GM12891 (cell line): Measurements from ENCODE around the gene C1QTNF8.

Source experiments
- DNase-seq: peaks from one replicate; pipeline ENCODE4 v3.0.0; 2011; ENCODE audit warnings: low spot score; ENCODE audit not compliant: insufficient read length
- FAIRE-seq: peaks from 2 replicates; lab custom pipeline; 2011; peaks lifted over from hg19 to GRCh38; lab: Jason Lieb, UNC
- PAX5 ChIP-seq: IDR thresholded peaks from 2 replicates; pipeline ENCODE4 v1.6.1; 2011; ENCODE audit warnings: low read length, moderate library complexity, mild to moderate bottlenecking; ENCODE audit not compliant: insufficient read depth, severe bottlenecking
- POLR2A ChIP-seq: IDR thresholded peaks from 2 replicates; pipeline ENCODE4 v1.6.1; 2011; ENCODE audit warnings: low read depth, low read length, control low read depth
- POLR2AphosphoS5 ChIP-seq: IDR thresholded peaks from 2 replicates; pipeline ENCODE4 v1.6.1; 2011; ENCODE audit warnings: low read depth, low read length, control low read depth
- POU2F2 ChIP-seq: IDR thresholded peaks from 2 replicates; pipeline ENCODE4 v1.6.1; 2011; ENCODE audit warnings: low read depth, mild to moderate bottlenecking, control low read depth, low read length, moderate library complexity
- SPI1 ChIP-seq: IDR thresholded peaks from 2 replicates; pipeline ENCODE4 v1.6.1; 2011; ENCODE audit warnings: low read depth, low read length, control low read depth
- TAF1 ChIP-seq: IDR thresholded peaks from 2 replicates; pipeline ENCODE4 v1.6.1; 2011; ENCODE audit warnings: low read depth, low read length, control low read depth

C1QTNF8 gene

DNA sequence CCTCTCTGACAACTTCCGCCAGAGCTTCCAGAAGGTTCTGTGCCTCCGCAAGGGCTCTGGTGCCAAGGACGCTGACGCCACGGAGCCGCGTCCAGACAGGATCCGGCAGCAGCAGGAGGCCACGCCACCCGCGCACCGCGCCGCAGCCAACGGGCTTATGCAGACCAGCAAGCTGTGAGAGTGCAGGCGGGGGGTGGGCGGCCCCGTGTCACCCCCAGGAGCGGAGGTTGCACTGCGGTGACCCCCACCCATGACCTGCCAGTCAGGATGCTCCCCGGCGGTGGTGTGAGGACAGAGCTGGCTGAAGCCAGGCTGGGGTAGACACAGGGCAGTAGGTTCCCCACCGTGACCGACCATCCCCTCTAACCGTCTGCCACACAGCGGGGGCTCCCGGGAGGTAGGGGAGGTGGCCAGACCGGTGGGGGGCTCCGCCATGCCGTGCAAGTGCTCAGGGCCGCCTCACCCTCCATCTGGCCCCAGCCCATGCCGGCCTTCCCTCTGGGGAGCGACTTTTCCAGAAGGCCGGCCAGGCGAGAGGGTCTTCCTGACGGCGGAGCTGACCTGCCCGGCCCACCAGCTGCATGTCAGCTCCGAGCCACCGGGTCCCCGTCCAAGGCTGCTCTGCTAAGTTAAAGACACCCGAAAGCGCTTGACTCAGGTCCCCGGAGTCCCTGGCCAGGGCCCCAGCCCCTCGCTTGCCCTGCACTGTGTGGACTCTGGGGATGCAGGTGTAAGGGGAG lies 16.1 kb downstream of the C1QTNF8 start:
- FAIRE-seq (no peak), DNase-seq (no peak)
- no peak for TF ChIP-seq PAX5
- TF ChIP-seq POLR2AphosphoS5 = no peak
- TF ChIP-seq TAF1 = no peak
- no peak for TF ChIP-seq POU2F2
- no peak for TF ChIP-seq SPI1

DNA sequence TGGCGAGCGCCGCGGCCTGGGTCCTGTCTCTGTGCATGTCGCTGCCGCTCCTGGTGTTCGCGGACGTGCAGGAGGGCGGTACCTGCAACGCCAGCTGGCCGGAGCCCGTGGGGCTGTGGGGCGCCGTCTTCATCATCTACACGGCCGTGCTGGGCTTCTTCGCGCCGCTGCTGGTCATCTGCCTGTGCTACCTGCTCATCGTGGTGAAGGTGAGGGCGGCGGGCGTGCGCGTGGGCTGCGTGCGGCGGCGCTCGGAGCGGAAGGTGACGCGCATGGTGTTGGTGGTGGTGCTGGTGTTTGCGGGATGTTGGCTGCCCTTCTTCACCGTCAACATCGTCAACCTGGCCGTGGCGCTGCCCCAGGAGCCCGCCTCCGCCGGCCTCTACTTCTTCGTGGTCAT lies 16.7 kb downstream of the C1QTNF8 start:
- no peak for TF ChIP-seq POLR2AphosphoS5
- no peak for FAIRE-seq
- DNase-seq = no peak

DNA sequence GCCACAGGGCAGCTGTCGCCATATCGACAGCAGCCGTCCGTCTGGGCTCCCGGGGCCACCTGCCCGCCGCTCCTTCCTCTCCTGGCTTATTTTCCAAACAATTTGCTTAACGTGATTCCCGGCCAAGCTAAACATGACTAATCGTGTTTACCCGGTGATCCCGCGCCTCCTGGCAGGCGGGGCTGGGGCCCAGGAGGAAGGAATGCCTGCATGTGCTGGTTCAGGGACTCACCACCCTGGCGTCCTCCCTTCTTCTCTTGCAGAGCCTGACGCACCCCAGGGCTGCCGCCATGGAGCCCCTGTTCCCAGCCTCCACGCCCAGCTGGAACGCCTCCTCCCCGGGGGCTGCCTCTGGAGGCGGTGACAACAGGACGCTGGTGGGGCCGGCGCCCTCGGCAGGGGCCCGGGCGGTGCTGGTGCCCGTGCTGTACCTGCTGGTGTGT lies 17.4 kb downstream of the C1QTNF8 start:
- no peak for FAIRE-seq
- no peak for DNase-seq

DNA sequence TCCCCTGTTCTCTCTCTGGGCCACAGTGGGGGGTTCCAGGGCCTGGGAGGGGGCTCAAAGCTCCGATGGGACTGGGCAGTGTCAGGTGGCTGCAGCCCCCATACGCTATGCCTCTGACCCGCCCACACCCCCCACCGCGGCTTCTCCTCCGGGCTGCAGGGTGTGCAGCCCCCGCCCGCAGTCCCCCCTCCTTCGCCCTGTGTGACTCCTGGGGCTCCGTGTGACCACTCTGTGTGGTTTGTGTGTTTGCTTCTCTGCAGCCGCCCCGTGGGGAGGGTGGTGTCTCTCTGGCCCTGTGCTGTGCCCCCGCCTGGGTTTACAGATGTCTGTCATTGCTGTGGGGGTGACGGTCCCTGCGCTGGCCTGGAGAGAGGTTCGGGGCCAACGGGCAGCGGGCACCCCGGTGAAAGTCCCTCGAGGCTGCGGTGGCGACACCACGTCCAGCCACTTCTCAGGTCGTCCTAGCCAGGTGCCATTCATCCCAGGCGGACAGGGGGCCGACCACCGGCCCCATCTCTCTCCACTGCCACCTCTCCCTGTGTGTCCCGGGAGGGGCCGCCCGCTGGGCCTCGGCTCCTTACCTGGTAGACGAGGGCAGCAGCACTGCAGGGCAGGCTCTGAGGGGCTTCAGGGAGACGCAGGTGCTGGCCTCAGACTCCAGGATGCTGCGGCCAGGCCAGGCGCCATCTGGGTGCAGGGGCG lies 18.0 kb downstream of the C1QTNF8 start:
- DNase-seq = no peak
- no peak for FAIRE-seq
- TF ChIP-seq SPI1 (no peak), PAX5 (no peak), TAF1 (no peak), POLR2AphosphoS5 (no peak), POLR2A (no peak), POU2F2 (no peak)

More for the DNA sequence above, 17.4 kb downstream of the C1QTNF8 start:
- TF ChIP-seq POLR2AphosphoS5 (no peak), SPI1 (no peak), POU2F2 (no peak), TAF1 (no peak)

DNA sequence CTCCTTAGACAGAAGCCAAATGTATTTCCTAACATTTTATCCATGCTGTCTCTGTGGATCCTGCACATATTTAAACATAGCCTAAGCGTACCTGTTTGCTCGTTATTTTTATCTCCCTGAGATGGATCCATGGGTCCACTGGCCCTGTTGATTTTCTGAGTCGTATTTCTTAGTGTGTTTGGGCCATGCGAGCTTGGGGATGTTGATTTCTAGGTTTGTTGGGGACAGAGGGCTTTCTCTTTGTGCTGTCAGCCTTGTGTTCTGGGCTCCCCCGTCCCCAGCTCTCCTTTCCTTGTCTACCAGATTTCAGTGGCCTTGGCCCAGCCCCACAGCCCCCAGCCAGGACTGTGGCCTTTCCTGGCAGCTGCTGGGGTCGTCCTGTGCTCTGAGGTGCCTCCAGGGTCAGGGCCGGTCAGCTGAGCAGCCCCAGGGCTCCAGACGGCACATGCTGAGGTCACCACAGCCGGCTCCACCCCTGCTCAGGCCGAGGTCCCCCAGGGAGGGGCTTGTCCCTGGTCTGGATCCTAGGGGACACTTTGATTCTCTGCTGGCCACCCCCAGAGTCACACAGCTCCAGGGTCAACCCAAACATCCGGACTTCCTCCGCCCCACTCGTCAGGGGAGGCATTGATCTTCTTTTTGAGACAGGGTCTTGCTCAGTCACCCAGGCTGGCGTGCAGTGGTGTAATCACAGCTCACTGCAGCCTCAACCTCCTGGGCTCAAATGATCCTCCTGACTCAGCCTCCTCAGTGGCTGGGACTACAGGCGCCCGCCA lies 19.1 kb downstream of the C1QTNF8 start:
- DNase-seq = no peak
- no peak for TF ChIP-seq PAX5
- TF ChIP-seq TAF1 = no peak
- no peak for FAIRE-seq

DNA sequence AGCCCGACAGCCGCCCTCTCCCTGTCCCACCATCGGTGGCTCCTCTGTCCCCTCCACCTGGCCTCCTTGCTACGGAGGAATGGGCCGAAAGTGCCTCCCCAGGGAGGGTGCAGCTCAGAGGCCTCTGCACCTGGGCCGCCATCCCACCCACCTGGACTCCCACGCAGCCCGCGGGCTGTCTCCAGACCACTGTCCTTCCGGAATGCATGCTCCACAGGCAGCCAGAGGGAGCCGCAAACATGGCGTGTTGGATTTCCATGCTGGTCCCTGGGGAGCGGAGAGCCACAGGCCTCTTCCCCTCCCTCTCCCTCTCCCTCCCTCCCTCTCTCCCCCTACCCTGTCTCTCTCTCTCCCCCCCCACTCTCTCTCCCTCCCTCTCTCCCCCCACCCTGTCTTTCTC lies 20.5 kb downstream of the C1QTNF8 start:
- FAIRE-seq = no peak
- TF ChIP-seq POLR2A (no peak), POLR2AphosphoS5 (no peak), POU2F2 (no peak), PAX5 (no peak), SPI1 (no peak), TAF1 (no peak)
- no peak for DNase-seq

DNA sequence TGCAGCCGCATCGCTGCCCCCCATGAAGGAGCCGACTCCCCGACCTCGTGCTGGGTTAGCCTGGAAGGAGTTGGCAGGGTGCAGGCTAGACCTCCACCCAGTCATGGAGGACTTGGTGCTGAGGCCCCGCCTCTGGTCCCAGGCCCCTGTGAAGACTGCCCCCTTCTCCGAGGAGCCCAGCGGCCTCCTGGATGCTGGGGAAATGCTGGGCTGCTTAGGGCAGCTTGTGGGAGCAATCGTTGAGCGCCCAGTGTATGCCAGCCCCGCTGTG lies 21.7 kb downstream of the C1QTNF8 start:
- DNase-seq (no peak), FAIRE-seq (no peak)
- TF ChIP-seq TAF1 (no peak), SPI1 (no peak), POLR2A (no peak), POLR2AphosphoS5 (no peak), PAX5 (no peak), POU2F2 (no peak)

DNA sequence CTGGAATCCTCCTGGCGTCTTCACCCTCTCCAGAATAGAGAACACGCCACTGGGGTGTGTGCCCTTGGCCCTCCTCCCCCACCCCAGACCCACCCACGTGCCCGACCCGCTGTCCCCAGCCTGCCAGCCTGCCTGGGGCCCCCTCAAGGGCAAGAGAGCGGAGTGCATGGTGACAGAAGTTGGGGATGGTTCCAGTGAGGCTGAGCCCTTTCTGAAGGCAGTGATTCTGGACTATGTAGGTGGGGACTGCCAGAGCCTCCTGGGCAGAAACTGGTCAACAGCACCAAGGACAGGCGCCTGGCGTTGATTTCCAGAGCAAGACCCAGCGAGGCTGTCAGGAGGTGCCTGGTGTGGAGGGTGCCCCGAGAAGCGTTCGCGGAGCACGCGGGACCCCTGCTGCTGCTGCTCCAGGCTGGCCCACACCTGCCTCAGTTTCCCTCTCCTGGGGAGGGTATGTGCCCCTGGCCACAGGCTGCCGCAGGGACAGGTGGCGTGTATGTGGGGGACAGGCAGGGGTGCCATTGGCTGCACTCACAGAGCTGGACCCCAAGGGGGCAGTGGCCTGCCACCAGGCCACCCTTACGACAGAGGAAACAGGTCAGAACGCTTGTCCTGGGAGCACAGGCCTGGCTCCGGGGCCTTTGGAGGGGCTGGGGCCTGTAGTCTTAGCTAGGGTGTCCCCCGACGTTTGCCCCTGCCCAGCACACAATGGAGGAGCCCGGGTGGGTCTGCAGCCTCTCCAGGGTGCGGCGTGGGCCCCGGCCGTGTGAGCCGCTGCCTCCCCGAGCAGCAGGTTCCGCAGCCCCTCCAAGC lies 22.3 kb downstream of the C1QTNF8 start:
- no peak for DNase-seq
- no peak for FAIRE-seq
- TF ChIP-seq PAX5 (no peak), POLR2A (no peak), POLR2AphosphoS5 (no peak), SPI1 (no peak)

DNA sequence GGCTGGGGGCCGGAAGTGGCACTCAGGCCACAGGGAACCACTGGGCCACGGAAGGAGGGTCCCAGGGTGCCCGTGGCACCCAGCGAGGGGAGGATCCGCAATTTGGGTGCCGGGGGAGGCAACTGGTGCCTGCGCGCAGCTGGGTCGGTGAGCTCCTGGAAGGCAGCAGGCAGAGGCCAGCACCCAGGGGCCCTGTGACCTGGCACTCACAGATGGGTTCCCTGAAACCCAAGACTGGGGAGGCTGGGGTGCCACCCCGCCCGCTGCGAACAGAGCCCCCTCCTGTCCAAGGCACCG lies 22.8 kb downstream of the C1QTNF8 start:
- no peak for TF ChIP-seq SPI1
- no peak for TF ChIP-seq POU2F2
- TF ChIP-seq PAX5 = no peak
- TF ChIP-seq TAF1 = no peak
- TF ChIP-seq POLR2A = no peak
- no peak for TF ChIP-seq POLR2AphosphoS5
- DNase-seq = no peak
- FAIRE-seq = no peak
